ENCODE data around the gene CASP14. TPM values are rescaled to one million over a fixed set of nuclear protein-coding genes. Genes with fewer than 3 reads are reported as not detected.
"Not testable (repeated sequence)": the region's sequence is repeated elsewhere in the genome, so short reads cannot be mapped to it uniquely, and the experiment has no call there.

CASP14 gene
- total RNA-seq, 1 donor from 2014 or later: 34.6 TPM

DNA sequence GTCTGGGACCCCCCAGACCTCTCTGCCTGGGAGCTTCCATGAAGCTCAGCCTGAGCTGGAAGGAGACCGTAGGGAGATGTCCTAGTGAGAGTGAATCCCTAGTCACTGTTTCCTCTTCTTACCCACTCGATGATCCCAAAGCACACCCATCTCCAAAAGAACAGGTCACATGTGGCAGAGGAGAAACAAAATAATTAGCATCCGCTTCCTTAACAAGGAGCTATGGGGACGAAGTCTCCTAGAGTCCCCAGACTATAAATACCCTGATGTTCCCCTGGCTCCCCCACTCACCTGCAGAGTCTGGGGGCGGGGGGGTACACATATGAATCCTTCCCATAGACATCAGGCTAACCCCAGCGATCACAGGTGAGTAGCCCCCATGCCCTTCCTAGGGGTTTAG lies 32.6 kb downstream of the CASP14 start, which contains the start of gene OR1I1:
OR1I1 (plus strand) TSS at position 301 of the 400 bp plus-strand sequence. CDS start 4,855 bp downstream, outside the sequence.
- Histone ChIP-seq H3K4me1 (no peaks in the 10 kb centered on the region), H3K36me3 (no peaks in the 10 kb centered on the region), H3K27ac (no peak within 1 kb of the TSS), H3K27me3 (no peaks in the 10 kb centered on the region), H3K9me3 (no peaks in the 10 kb centered on the region), H3K4me3 (no peak within 1 kb of the TSS)
- intact Hi-C loops (cut with DNase I): no loop called here
- DNase-seq (ENCODE audit: extremely low spot score in 2 of 2): no peak
- TF ChIP-seq POLR2AphosphoS5 (IDR thresholded peaks at IDR 0.05; ENCODE audit: insufficient read depth in 1 of 2, low read depth in 1 of 2) (no peak), POLR2A (IDR thresholded peaks at IDR 0.05) (no peak)
- TF ChIP-seq, protein P1, sequence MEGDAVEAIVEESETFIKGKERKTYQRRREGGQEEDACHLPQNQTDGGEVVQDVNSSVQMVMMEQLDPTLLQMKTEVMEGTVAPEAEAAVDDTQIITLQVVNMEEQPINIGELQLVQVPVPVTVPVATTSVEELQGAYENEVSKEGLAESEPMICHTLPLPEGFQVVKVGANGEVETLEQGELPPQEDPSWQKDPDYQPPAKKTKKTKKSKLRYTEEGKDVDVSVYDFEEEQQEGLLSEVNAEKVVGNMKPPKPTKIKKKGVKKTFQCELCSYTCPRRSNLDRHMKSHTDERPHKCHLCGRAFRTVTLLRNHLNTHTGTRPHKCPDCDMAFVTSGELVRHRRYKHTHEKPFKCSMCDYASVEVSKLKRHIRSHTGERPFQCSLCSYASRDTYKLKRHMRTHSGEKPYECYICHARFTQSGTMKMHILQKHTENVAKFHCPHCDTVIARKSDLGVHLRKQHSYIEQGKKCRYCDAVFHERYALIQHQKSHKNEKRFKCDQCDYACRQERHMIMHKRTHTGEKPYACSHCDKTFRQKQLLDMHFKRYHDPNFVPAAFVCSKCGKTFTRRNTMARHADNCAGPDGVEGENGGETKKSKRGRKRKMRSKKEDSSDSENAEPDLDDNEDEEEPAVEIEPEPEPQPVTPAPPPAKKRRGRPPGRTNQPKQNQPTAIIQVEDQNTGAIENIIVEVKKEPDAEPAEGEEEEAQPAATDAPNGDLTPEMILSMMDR (IDR thresholded peaks at IDR 0.05): no peak

DNA sequence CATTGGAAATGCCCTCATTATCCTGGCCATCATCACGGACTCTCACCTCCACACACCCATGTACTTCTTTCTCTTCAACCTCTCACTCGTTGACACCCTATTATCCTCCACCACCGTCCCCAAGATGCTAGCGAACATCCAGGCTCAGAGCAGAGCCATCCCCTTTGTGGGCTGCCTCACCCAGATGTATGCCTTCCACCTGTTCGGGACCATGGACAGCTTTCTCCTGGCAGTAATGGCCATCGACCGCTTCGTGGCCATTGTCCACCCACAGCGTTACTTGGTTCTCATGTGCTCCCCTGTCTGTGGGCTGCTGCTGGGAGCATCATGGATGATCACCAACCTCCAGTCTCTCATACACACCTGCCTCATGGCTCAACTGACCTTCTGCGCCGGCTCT lies 37.9 kb downstream of the CASP14 start:
- no peak overlapping the region for H3K4me3 ChIP-seq
- TF ChIP-seq, protein P1 (IDR thresholded peaks at IDR 0.05): no peak
- TF ChIP-seq POLR2AphosphoS5 (IDR thresholded peaks at IDR 0.05; ENCODE audit: insufficient read depth in 1 of 2, low read depth in 1 of 2) (no peak), POLR2A (IDR thresholded peaks at IDR 0.05) (no peak)
- H3K27ac ChIP-seq: no peak overlapping the region
- no peaks in the 10 kb centered on the region for H3K36me3 ChIP-seq
- intact Hi-C loops (cut with DNase I): no loop called here
- DNase-seq (ENCODE audit: extremely low spot score in 2 of 2): no peak
- H3K4me1 ChIP-seq: no peaks in the 10 kb centered on the region
- no peaks in the 10 kb centered on the region for H3K27me3 ChIP-seq
- no peaks in the 10 kb centered on the region for H3K9me3 ChIP-seq

DNA sequence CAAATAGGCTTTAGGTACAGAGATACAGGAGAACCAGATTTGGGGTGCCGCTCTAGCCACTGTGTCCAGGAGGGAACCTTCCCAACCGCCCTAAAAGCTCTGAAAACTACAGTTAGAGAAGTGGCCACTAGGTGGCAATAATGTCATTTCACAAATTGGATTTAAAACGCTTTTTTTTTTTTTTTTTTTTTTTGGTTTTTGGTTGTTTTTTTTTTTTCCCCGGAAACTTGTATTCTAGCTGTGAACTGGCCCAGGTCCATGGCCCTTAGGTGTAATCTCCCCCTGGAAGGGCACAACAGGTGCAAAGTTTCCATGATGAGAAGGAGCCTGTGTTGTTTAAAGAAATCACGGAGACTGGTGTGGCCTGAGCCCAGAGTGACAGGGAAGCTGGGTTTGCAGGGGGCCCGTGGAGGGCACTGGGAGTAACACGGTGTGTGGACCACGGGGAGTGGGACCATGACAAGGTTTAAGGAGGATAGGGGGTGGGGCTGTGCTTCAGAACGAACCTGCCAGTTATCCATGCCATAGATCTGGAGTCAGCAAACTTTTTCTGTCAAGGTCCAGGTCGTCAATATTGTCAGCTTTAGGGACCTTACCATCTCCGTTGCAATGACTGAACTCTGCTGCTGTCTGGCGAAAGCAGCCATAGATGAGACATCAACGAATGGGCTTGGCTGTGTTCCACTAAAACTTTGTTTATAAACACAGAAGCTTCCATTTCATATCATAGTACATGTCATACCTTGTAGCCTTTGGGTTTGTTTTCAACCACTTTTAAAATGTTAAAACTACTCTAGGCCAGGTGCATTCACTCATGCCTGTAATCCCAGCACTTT lies 42.9 kb downstream of the CASP14 start:
- no peaks in the 10 kb centered on the region for H3K27me3 ChIP-seq
- no peaks in the 10 kb centered on the region for H3K4me1 ChIP-seq
- TF ChIP-seq, protein P1 (IDR thresholded peaks at IDR 0.05): peak; percentile 32 to 83 (median 55)
- TF ChIP-seq POLR2AphosphoS5 (IDR thresholded peaks at IDR 0.05; ENCODE audit: insufficient read depth in 1 of 2, low read depth in 1 of 2): no peak
- H3K27ac ChIP-seq: no peak overlapping the region
- no peak overlapping the region for H3K4me3 ChIP-seq
- intact Hi-C loops (cut with DNase I): loop anchor here (5.0 kb wide), 2 partner anchors 60 to 465 kb away; no protein-coding TSS in a partner anchor
- no peaks in the 10 kb centered on the region for H3K36me3 ChIP-seq
- no peak for DNase-seq (ENCODE audit: extremely low spot score in 2 of 2)
- no peaks in the 10 kb centered on the region for H3K9me3 ChIP-seq

DNA sequence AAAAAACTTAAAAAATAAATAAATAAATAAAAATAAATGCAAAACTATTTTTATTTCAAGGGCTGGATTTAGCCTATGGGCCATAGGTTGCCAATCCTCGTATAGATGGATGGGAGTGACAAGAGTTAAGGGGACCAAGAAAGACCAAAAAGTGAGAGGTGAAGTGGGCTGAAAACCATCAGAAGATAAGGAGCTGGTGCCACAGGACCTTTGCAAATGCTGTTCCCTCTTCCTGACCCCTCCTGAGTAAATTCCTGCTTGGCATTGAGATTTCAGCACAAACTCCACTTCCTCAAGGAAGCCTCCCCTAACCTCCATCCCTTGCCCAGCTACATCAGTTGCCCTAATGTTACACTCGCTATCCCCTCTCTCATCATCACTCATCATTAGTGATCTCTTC lies 43.7 kb downstream of the CASP14 start:
- TF ChIP-seq, protein P1 (IDR thresholded peaks at IDR 0.05): no peak
- Histone ChIP-seq H3K4me3 (no peak overlapping the region), H3K4me1 (no peaks in the 10 kb centered on the region), H3K9me3 (no peaks in the 10 kb centered on the region), H3K27ac (no peak overlapping the region), H3K27me3 (no peaks in the 10 kb centered on the region), H3K36me3 (no peaks in the 10 kb centered on the region)
- DNase-seq (ENCODE audit: extremely low spot score in 2 of 2): no peak
- intact Hi-C loops (cut with DNase I): loop anchor here (5.0 kb wide), 2 partner anchors 59 to 464 kb away; no protein-coding TSS in a partner anchor

DNA sequence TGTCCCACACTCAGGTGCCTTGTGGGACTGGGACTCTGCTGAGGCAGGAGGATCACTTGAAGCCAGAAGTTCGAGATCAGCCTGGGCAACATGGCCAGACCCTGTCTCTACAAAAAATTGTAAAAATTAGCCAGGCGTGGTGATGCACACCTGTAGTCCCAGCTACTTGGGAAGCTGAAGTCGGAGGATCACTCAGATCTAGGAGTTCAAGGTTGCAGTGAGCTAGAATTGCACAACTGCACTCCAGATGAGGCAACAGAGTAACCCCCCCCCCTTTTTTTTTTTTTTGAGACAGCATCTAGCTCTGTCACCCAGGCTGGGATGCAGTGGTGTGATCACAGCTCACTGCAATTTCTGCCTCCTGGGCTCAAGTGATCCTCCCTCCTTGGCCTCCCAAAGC lies 46.9 kb downstream of the CASP14 start:
- Histone ChIP-seq H3K27ac (no peak overlapping the region), H3K27me3 (no peaks in the 10 kb centered on the region), H3K9me3 (no peaks in the 10 kb centered on the region), H3K4me3 (no peak overlapping the region), H3K36me3 (no peaks in the 10 kb centered on the region), H3K4me1 (no peaks in the 10 kb centered on the region)
- DNase-seq (ENCODE audit: extremely low spot score in 2 of 2): no peak
- intact Hi-C loops (cut with DNase I): no loop called here
- no peak for TF ChIP-seq POLR2A (IDR thresholded peaks at IDR 0.05)

DNA sequence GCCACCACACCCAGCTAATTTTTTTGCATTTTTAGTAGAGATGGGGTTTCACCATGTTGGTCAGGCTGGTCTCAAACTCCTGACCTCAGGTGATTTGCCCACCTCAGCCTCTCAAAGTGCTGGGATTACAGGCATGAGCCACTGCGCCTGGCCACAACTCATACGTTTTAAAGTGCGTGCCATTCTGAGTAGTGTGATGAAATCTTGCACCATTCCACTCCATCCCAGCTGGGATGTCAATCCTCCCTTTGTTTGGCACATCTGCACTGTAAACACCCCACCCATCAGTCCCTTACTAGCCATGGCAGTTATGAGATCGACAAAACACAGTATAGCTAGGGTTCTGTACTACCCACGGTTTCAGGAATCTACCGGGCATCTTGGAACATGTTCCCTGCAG lies 48.7 kb downstream of the CASP14 start:
- H3K4me1 ChIP-seq; DNase-seq (ENCODE audit: extremely low spot score in 2 of 2); H3K9me3 ChIP-seq; H3K27me3 ChIP-seq; H3K4me3 ChIP-seq; intact Hi-C loops (cut with DNase I); H3K36me3 ChIP-seq: not testable (repeated sequence)
- H3K27ac ChIP-seq: peak overlapping the region; percentile 53

Data from vagina (tissue), 2 donors.